ENCODE measurements around the gene FGF22.

The FGF22 gene

GRCh38 chr19:608155-609003 is 31.3 kb upstream of the FGF22 start:
- no peak for TF ChIP-seq CTCF (IDR thresholded peaks at IDR 0.05; ENCODE audit: low read depth, low read length, missing control alignments)
- no peak for DNase-seq (ENCODE audit: extremely low read depth, low read depth)
- H3K4me3 ChIP-seq (replicated peaks; ENCODE audit: low read depth, low read length), result no peak overlapping the region

- no peak for TF ChIP-seq CTCF (IDR thresholded peaks at IDR 0.05; ENCODE audit: low read depth, low read length, missing control alignments)
These were observed 30.7 kb upstream of the FGF22 start for GRCh38 chr19:609004-609346.

GRCh38 chr19:610071-610800 is 29.4 kb upstream of the FGF22 start:
- H3K4me3 ChIP-seq (replicated peaks; ENCODE audit: low read depth, low read length), result no peak overlapping the region
- DNase-seq (ENCODE audit: extremely low read depth, low read depth), result no peak
- no peak for TF ChIP-seq CTCF (IDR thresholded peaks at IDR 0.05; ENCODE audit: low read depth, low read length, missing control alignments)

More at GRCh38 chr19:609004-609346, 30.7 kb upstream of the FGF22 start:
- H3K4me3 ChIP-seq (replicated peaks; ENCODE audit: low read depth, low read length), result no peak overlapping the region
- DNase-seq (ENCODE audit: extremely low read depth, low read depth), result no peak

GRCh38 chr19:610801-611480 is 28.7 kb upstream of the FGF22 start:
- no peak for DNase-seq (ENCODE audit: extremely low read depth, low read depth)
- H3K4me3 ChIP-seq (replicated peaks; ENCODE audit: low read depth, low read length), result no peak overlapping the region
- no peak for TF ChIP-seq CTCF (IDR thresholded peaks at IDR 0.05; ENCODE audit: low read depth, low read length, missing control alignments)

- peak; percentile 56 for DNase-seq (ENCODE audit: extremely low read depth, low read depth)
- no peak for TF ChIP-seq CTCF (IDR thresholded peaks at IDR 0.05; ENCODE audit: low read depth, low read length, missing control alignments)
- no peak overlapping the region for H3K4me3 ChIP-seq (replicated peaks; ENCODE audit: low read depth, low read length)
These were observed 28.2 kb upstream of the FGF22 start for GRCh38 chr19:611481-611868.

GRCh38 chr19:612941-613340 is 26.7 kb upstream of the FGF22 start:
- TF ChIP-seq CTCF (IDR thresholded peaks at IDR 0.05; ENCODE audit: low read depth, low read length, missing control alignments), result no peak
- no peak overlapping the region for H3K4me3 ChIP-seq (replicated peaks; ENCODE audit: low read depth, low read length)
- no peak for DNase-seq (ENCODE audit: extremely low read depth, low read depth)
